IMR-90 (cell line): ENCODE data around the gene CALHM6. TPM values are rescaled to one million over a fixed set of nuclear protein-coding genes. Genes with fewer than 3 reads are reported as not detected.

Experiments used
- ATAC-seq: fragments of 200-7000 bp; cut with Tn5 transposase; 2 replicates; pipeline ENCODE4 v1.9.1; 2020; ENCODE audit warnings: low read depth, mild to moderate bottlenecking, moderate library complexity
- BruUV-seq: library from RNA; stranded (reverse); fragments of 400-500 nt; replicated peaks from 2 replicates; lab custom pipeline; 2021; lab: Mats Ljungman, UMichigan
- CTCF ChIA-PET: fragments of 300-600 bp; formaldehyde crosslinking; extraction: SDS; loops from one replicate; lab custom pipeline; 2021; ENCODE audit warnings: antibody characterized with exemption; lab: Yijun Ruan, JAX
- POLR2A ChIA-PET: fragments of 300-600 bp; sonication (Branson Sonifier 250); formaldehyde crosslinking; loops from one replicate; lab custom pipeline; 2022; ENCODE audit warnings: antibody characterized with exemption; ENCODE audit not compliant: unreplicated experiment; lab: Charles Lee
- DNase-seq: peaks from one replicate; pipeline ENCODE4 v3.0.0; 2013
- H2AFZ ChIP-seq: replicated peaks from 2 replicates; pipeline ENCODE3; 2013; ENCODE audit warnings: low read length, mild to moderate bottlenecking; ENCODE audit not compliant: poor library complexity
- H2AK5ac ChIP-seq: 2 replicates; pipeline ENCODE4 v1.6.1; 2013; ENCODE audit warnings: low read depth, low read length, inconsistent platforms
- H2AK9ac ChIP-seq: replicated peaks from 2 replicates; pipeline ENCODE3; 2013; ENCODE audit warnings: mild to moderate bottlenecking, low read depth, low read length, moderate library complexity; ENCODE audit not compliant: poor library complexity
- H2BK120ac ChIP-seq: 2 replicates; pipeline ENCODE4 v1.6.1; 2013; ENCODE audit warnings: low read depth, low read length, inconsistent platforms
- H2BK15ac ChIP-seq: 3 replicates; pipeline ENCODE4 v1.6.1; 2013; ENCODE audit warnings: low read depth, low read length, inconsistent platforms
- H2BK20ac ChIP-seq: 2 replicates; pipeline ENCODE4 v1.6.1; 2013; ENCODE audit warnings: low read depth, mild to moderate bottlenecking, inconsistent platforms, low read length, moderate library complexity
- H2BK5ac ChIP-seq: 2 replicates; pipeline ENCODE4 v1.6.1; 2013; ENCODE audit warnings: mild to moderate bottlenecking, low read depth, low read length, inconsistent platforms; ENCODE audit not compliant: poor library complexity, severe bottlenecking
- H3K14ac ChIP-seq: replicated peaks from 2 replicates; pipeline ENCODE4 v1.6.1; 2013; ENCODE audit warnings: low read depth, low read length, inconsistent platforms
- H3K18ac ChIP-seq: 2 replicates; pipeline ENCODE4 v1.6.1; 2013; ENCODE audit warnings: low read depth, low read length, control low read depth
- H3K23ac ChIP-seq: 2 replicates; pipeline ENCODE4 v1.6.1; 2013; ENCODE audit warnings: low read depth, low read length, inconsistent platforms
- H3K27ac ChIP-seq: 2 replicates; pipeline ENCODE4 v1.5.1; 2013; ENCODE audit warnings: mild to moderate bottlenecking, control low read depth, low read length; ENCODE audit not compliant: insufficient read depth
- H3K27me3 ChIP-seq: 2 replicates; pipeline ENCODE4 v1.6.1; 2013; ENCODE audit warnings: low read length; ENCODE audit not compliant: control insufficient read depth, insufficient read depth
- H3K36me3 ChIP-seq: 2 replicates; pipeline ENCODE4 v1.6.1; 2013; ENCODE audit warnings: low read length, mixed read lengths; ENCODE audit not compliant: control insufficient read depth, insufficient read depth
- H3K4ac ChIP-seq: 2 replicates; pipeline ENCODE4 v1.6.1; 2013; ENCODE audit warnings: low read depth, low read length, inconsistent platforms
- H3K4me1 ChIP-seq: 2 replicates; pipeline ENCODE4 v1.6.1; 2013; ENCODE audit warnings: low read length, mixed read lengths; ENCODE audit not compliant: control insufficient read depth, insufficient read depth
- H3K4me2 ChIP-seq: 2 replicates; pipeline ENCODE4 v1.6.1; 2013; ENCODE audit warnings: low read depth, mild to moderate bottlenecking, control low read depth, low read length, moderate library complexity
- H3K4me3 ChIP-seq: 2 replicates; pipeline ENCODE4 v1.5.1; 2013; ENCODE audit warnings: low read depth, mild to moderate bottlenecking, control low read depth, low read length, moderate library complexity; ENCODE audit not compliant: insufficient read depth
- H3K56ac ChIP-seq: 2 replicates; pipeline ENCODE4 v1.6.1; 2013; ENCODE audit warnings: low read length, inconsistent platforms; ENCODE audit not compliant: insufficient read depth; ENCODE audit errors: extremely low read depth
- H3K79me1 ChIP-seq, 2 experiments: 2 replicates each; pipeline ENCODE4 v1.6.1; 2013; ENCODE audit warnings: low read length in 2 of 2, inconsistent platforms in 1 of 2, low read depth in 1 of 2
- H3K9ac ChIP-seq: 2 replicates; pipeline ENCODE4 v1.6.1; 2013; ENCODE audit warnings: low read depth, low read length, control low read depth
- H3K9me1 ChIP-seq: 2 replicates; pipeline ENCODE4 v1.6.1; 2013; ENCODE audit warnings: low read length, inconsistent platforms; ENCODE audit not compliant: insufficient read depth
- H3K9me3 ChIP-seq: 2 replicates; pipeline ENCODE4 v1.6.1; 2013; ENCODE audit warnings: low read length; ENCODE audit not compliant: control insufficient read depth, insufficient read depth
- H4K20me1 ChIP-seq: 2 replicates; pipeline ENCODE4 v1.6.1; 2013; ENCODE audit warnings: low read length, inconsistent platforms; ENCODE audit not compliant: insufficient read depth
- H4K5ac ChIP-seq: 2 replicates; pipeline ENCODE4 v1.6.1; 2013; ENCODE audit warnings: mild to moderate bottlenecking, low read depth, low read length, control low read depth
- H4K8ac ChIP-seq, 2 experiments: 2 replicates each; pipeline ENCODE4 v1.6.1; 2013; ENCODE audit warnings: low read depth in 2 of 2, low read length in 2 of 2, control low read depth in 1 of 2, inconsistent platforms in 1 of 2
- H4K91ac ChIP-seq: 2 replicates; pipeline ENCODE4 v1.6.1; 2013; ENCODE audit warnings: low read depth, low read length, inconsistent platforms; ENCODE audit not compliant: insufficient read depth
- BHLHE40 ChIP-seq: fragments of 150-350 bp; IDR thresholded peaks from 2 replicates; pipeline ENCODE4 v1.6.1; 2016; ENCODE audit warnings: mild to moderate bottlenecking, low read depth, low read length
- ELK1 ChIP-seq: fragments of 150-350 bp; IDR thresholded peaks from 2 replicates; pipeline ENCODE4 v1.6.1; 2016; ENCODE audit warnings: low read depth, mild to moderate bottlenecking, low read length, moderate library complexity, borderline replicate concordance
- FOS ChIP-seq: fragments of 150-350 bp; IDR thresholded peaks from 2 replicates; pipeline ENCODE4 v1.6.1; 2016; ENCODE audit warnings: low read depth, low read length
- MAFK ChIP-seq: IDR thresholded peaks from 2 replicates; pipeline ENCODE4 v1.6.1; 2012; ENCODE audit warnings: low read depth, low read length, improper control_type of control experiment
- MAZ ChIP-seq: IDR thresholded peaks from 2 replicates; pipeline ENCODE4 v1.6.1; 2012; ENCODE audit warnings: low read depth, mild to moderate bottlenecking, low read length, improper control_type of control experiment, moderate library complexity, borderline replicate concordance
- NFE2L2 ChIP-seq: fragments of 150-350 bp; IDR thresholded peaks from 2 replicates; pipeline ENCODE4 v1.6.1; 2016; ENCODE audit warnings: low read depth, mild to moderate bottlenecking, low read length
- POLR2A ChIP-seq: IDR thresholded peaks from 2 replicates; pipeline ENCODE4 v1.6.1; 2012; ENCODE audit warnings: mild to moderate bottlenecking, low read depth, low read length
- RFX5 ChIP-seq: IDR thresholded peaks from 2 replicates; pipeline ENCODE4 v1.8.0; 2012; ENCODE audit warnings: low read depth, mild to moderate bottlenecking, low read length, moderate library complexity
- SMC3 ChIP-seq: fragments of 150-350 bp; IDR thresholded peaks from 2 replicates; pipeline ENCODE4 v1.6.1; 2016; ENCODE audit warnings: low read depth, mild to moderate bottlenecking, antibody characterized with exemption, low read length, moderate library complexity
- WGBS, 2 experiments: methylation state at CpG; one replicate each; pipeline versions ENCODE4 v1.1.5 to v1.1.7; 2013; ENCODE audit warnings: missing lambda C conversion rate in 2 of 2; ENCODE audit not compliant: insufficient read length in 1 of 2; ENCODE audit errors: extremely low coverage in 2 of 2; 5-methylcytosine and 5-hydroxymethylcytosine counted together
- dilution Hi-C: fragments of 300-500 bp; cut with HindIII; formaldehyde crosslinking; loops from one replicate; pipeline ENCODE4 v1.14.3; 2018; ENCODE audit warnings: low sequenced_read_pairs; ENCODE audit not compliant: unreplicated experiment
- in situ Hi-C: fragments of 300-500 bp; cut with MboI; formaldehyde crosslinking; loops from 3 replicates; pipeline ENCODE4 v1.14.3; 2019; ENCODE audit warnings: low sequenced_read_pairs, inconsistent platforms, mixed read lengths
- intact Hi-C: fragments of 100-400 bp; cut with micrococcal nuclease; formaldehyde crosslinking; loops from 2 replicates; pipeline ENCODE4 v1.10.0; 2022
- polyA plus RNA-seq, 3 experiments: library from polyadenylated mRNA; depleted of rRNA; stranded (reverse); fragments of >200 nt; gene quantifications; 2 replicates each; pipeline ENCODE4 v1.2.3, GENCODE V29; 2012; ENCODE audit warnings: low replicate concordance in 1 of 3
- total RNA-seq: library from RNA; depleted of rRNA; stranded (reverse); fragments of >200 nt; gene quantifications from 2 replicates; pipeline ENCODE4 v1.2.3, GENCODE V29; 2012

The CALHM6 gene
- total and polyA plus RNA-seq, 2 of the 4 experiments (the other 2 are of a cell fraction): 0.72 to 1.5 TPM

- H3K9me3 ChIP-seq: no peaks in the 10 kb centered on the region
- no peak overlapping the region for H2AFZ ChIP-seq
- H4K5ac ChIP-seq: no peak overlapping the region
- H3K4me3 ChIP-seq: no peak overlapping the region
- no peak overlapping the region for H2BK120ac ChIP-seq
- H4K20me1 ChIP-seq: no peaks in the 10 kb centered on the region
- no peak overlapping the region for H3K9ac ChIP-seq
- H3K56ac ChIP-seq: no peak overlapping the region
- no peak for ATAC-seq
- in situ Hi-C loops: no loop called here
- TF ChIP-seq FOS (no peak), ELK1 (no peak), SMC3 (no peak), MAFK (peak; percentile 43), POLR2A (no peak), NFE2L2 (no peak), BHLHE40 (no peak), MAZ (no peak), RFX5 (no peak)
- intact Hi-C loops: no loop called here
- H3K4me1 ChIP-seq: no peaks in the 10 kb centered on the region
- H3K23ac ChIP-seq: no peak overlapping the region
- no peak overlapping the region for H4K8ac ChIP-seq
- no peaks in the 10 kb centered on the region for H3K9me1 ChIP-seq
- no peak overlapping the region for H3K27ac ChIP-seq
- no peaks in the 10 kb centered on the region for H3K36me3 ChIP-seq
- no peak overlapping the region for H2AK9ac ChIP-seq
- BruUV-seq: no TSS peak
- WGBS, 2 experiments: no CpG with 5 or more reads among the region's 1 CpG
- H4K91ac ChIP-seq: no peak overlapping the region
- no peak overlapping the region for H2AK5ac ChIP-seq
- no peak overlapping the region for H2BK15ac ChIP-seq
- no peak overlapping the region for H2BK20ac ChIP-seq
- DNase-seq: no peak
- CTCF ChIA-PET: no interaction called here
- no peak overlapping the region for H3K4ac ChIP-seq
- H3K18ac ChIP-seq: no peak overlapping the region
- no peaks in the 10 kb centered on the region; the same call in 1 of the 2 replicates for H3K27me3 ChIP-seq
- dilution Hi-C loops: no loop called here
- no peaks in the 10 kb centered on the region for H3K79me1 ChIP-seq
- H3K14ac ChIP-seq: no peak overlapping the region
- POLR2A ChIA-PET: no interaction called here
- H3K4me2 ChIP-seq: no peak overlapping the region
- H2BK5ac ChIP-seq: no peak overlapping the region
Observed at GRCh38 chr6:116482780-116483179, 21.6 kb downstream of the CALHM6 start.
